Neural progenitor cell (in vitro differentiated cells): ENCODE data around the gene KDSR. TPM values are rescaled to one million over a fixed set of nuclear protein-coding genes. Genes with fewer than 3 reads are reported as not detected.
A peak's percentile ranks its signal among the peaks of the same experiment; 100 is the strongest.

ENCODE experiments used
- DNase-seq: peaks from one replicate; pipeline ENCODE4 v3.0.0-alpha.2; 2016; ENCODE audit warnings: low spot score
- H2AFZ ChIP-seq: fragments of 200-600 bp; sonication (generic); replicated peaks from 2 replicates; pipeline ENCODE4 v1.6.1; 2016; ENCODE audit warnings: antibody characterized with exemption
- H3F3A ChIP-seq: fragments of 200-600 bp; sonication (generic); 2 replicates; pipeline ENCODE4 v1.6.1; 2016; ENCODE audit warnings: antibody characterized with exemption, low read depth
- H3K27ac ChIP-seq: fragments of 200-600 bp; sonication (generic); 2 replicates; pipeline ENCODE4 v1.5.1; 2016; ENCODE audit warnings: mild to moderate bottlenecking
- H3K27me3 ChIP-seq: fragments of 200-600 bp; sonication (generic); 2 replicates; pipeline ENCODE4 v1.6.1; 2016; ENCODE audit warnings: mild to moderate bottlenecking, moderate library complexity
- H3K36me3 ChIP-seq: fragments of 200-600 bp; sonication (generic); 2 replicates; pipeline ENCODE4 v1.5.1; 2016
- H3K4me1 ChIP-seq: fragments of 200-600 bp; sonication (generic); 2 replicates; pipeline ENCODE4 v1.6.1; 2016; ENCODE audit warnings: mixed run types
- H3K4me2 ChIP-seq: fragments of 200-600 bp; sonication (generic); 2 replicates; pipeline ENCODE4 v1.6.1; 2016
- H3K4me3 ChIP-seq: fragments of 200-600 bp; sonication (generic); 2 replicates; pipeline ENCODE4 v1.5.1; 2016
- H3K79me2 ChIP-seq: fragments of 200-600 bp; sonication (generic); 2 replicates; pipeline ENCODE4 v1.6.1; 2016; ENCODE audit warnings: low read depth
- H3K9ac ChIP-seq: fragments of 200-600 bp; sonication (generic); 2 replicates; pipeline ENCODE4 v1.6.1; 2016
- H3K9me3 ChIP-seq: fragments of 200-600 bp; sonication (generic); 2 replicates; pipeline ENCODE4 v1.5.1; 2016; ENCODE audit warnings: low read depth
- H4K20me1 ChIP-seq: fragments of 200-600 bp; sonication (generic); 2 replicates; pipeline ENCODE4 v1.6.1; 2016; ENCODE audit warnings: low read depth
- H3K27ac Mint-ChIP-seq: 3 replicates; pipeline ENCODE4 v1.8.0; 2021; ENCODE audit warnings: mixed read lengths
- H3K27me3 Mint-ChIP-seq: 2 replicates; pipeline ENCODE4 v1.8.0; 2022; ENCODE audit warnings: low read depth, mild to moderate bottlenecking, inconsistent platforms, moderate library complexity, mixed read lengths; ENCODE audit not compliant: insufficient read depth
- H3K36me3 Mint-ChIP-seq: 3 replicates; pipeline ENCODE4 v1.8.0; 2021; ENCODE audit warnings: mixed read lengths
- H3K4me1 Mint-ChIP-seq: 3 replicates; pipeline ENCODE4 v1.8.0; 2021; ENCODE audit warnings: mixed read lengths
- H3K4me3 Mint-ChIP-seq: 3 replicates; pipeline ENCODE4 v1.8.0; 2021; ENCODE audit warnings: mild to moderate bottlenecking, moderate library complexity, mixed read lengths
- H3K9me3 Mint-ChIP-seq: 3 replicates; pipeline ENCODE4 v1.8.0; 2020; ENCODE audit warnings: mixed read lengths
- CTCF ChIP-seq: fragments of 200-600 bp; sonication (generic); IDR thresholded peaks from 2 replicates; pipeline ENCODE4 v1.5.1; 2017; ENCODE audit warnings: antibody characterized with exemption, mild to moderate bottlenecking
- EZH2 ChIP-seq: fragments of 200-600 bp; sonication (generic); IDR thresholded peaks from 2 replicates; pipeline ENCODE4 v1.6.1; 2017; ENCODE audit warnings: antibody characterized with exemption, mild to moderate bottlenecking, moderate library complexity
- EZH2phosphoT487 ChIP-seq: fragments of 200-600 bp; sonication (generic); IDR thresholded peaks from 2 replicates; pipeline ENCODE4 v1.6.1; 2017; ENCODE audit warnings: antibody characterized with exemption
- total RNA-seq: library from RNA; depleted of rRNA; stranded (reverse); fragments of >200 nt; gene quantifications from 2 replicates; pipeline ENCODE4 v1.2.3, GENCODE V29; 2015; ENCODE audit warnings: low replicate concordance

KDSR gene
- total RNA-seq, 1 donor from 2014 or later, result 20.6 TPM

- H3K9me3 Mint-ChIP-seq, result no peaks in the 10 kb centered on the region
- peaks cover 8% of the 10 kb centered on the region for H4K20me1 ChIP-seq
- H3K4me3 Mint-ChIP-seq, result peak overlapping the region; percentile 90
- H3K36me3 ChIP-seq, result no peaks in the 10 kb centered on the region
- no peak overlapping the region for H3K4me3 ChIP-seq
- H3F3A ChIP-seq, result peaks cover 30% of the 10 kb centered on the region
- no peak overlapping the region for H3K27ac ChIP-seq
- no peak overlapping the region for H2AFZ ChIP-seq
- H3K36me3 Mint-ChIP-seq, result peaks cover 9% of the 10 kb centered on the region
- H3K9me3 ChIP-seq, result no peaks in the 10 kb centered on the region
- H3K27me3 ChIP-seq, result peaks cover 62% of the 10 kb centered on the region
- H3K79me2 ChIP-seq, result no peaks in the 10 kb centered on the region
- no peak overlapping the region for H3K9ac ChIP-seq
- peaks cover 31% of the 10 kb centered on the region for H3K4me1 Mint-ChIP-seq
- TF ChIP-seq EZH2 (no peak), EZH2phosphoT487 (no peak), CTCF (no peak)
- H3K27me3 Mint-ChIP-seq, result peaks cover 13% of the 10 kb centered on the region
- H3K4me2 ChIP-seq, result peak overlapping the region; percentile 81
- H3K27ac Mint-ChIP-seq, result no peak overlapping the region
- DNase-seq, result no peak
- H3K4me1 ChIP-seq, result peaks cover 9% of the 10 kb centered on the region
Measured at GRCh38 chr18:63317556-63317946, 49.5 kb downstream of the KDSR start.

- peaks cover 10% of the 10 kb centered on the region for H3K27me3 Mint-ChIP-seq
- Histone ChIP-seq H3K27me3 (peaks cover 56% of the 10 kb centered on the region), H3K4me2 (no peak overlapping the region)
Measured at GRCh38 chr18:63316612-63317555, 50.1 kb downstream of the KDSR start.

GRCh38 chr18:63315876-63316275 is 51.1 kb downstream of the KDSR start:
- peaks cover 7% of the 10 kb centered on the region for H3K27me3 Mint-ChIP-seq
- H3K4me3 Mint-ChIP-seq, result no peak overlapping the region
- peaks cover 8% of the 10 kb centered on the region for H4K20me1 ChIP-seq
- TF ChIP-seq EZH2phosphoT487, result no peak
- TF ChIP-seq EZH2, result no peak
- TF ChIP-seq CTCF, result no peak
- H3F3A ChIP-seq, result peaks cover 13% of the 10 kb centered on the region
- no peak overlapping the region for H3K4me3 ChIP-seq
- no peak overlapping the region for H3K27ac Mint-ChIP-seq
- no peaks in the 10 kb centered on the region for H3K79me2 ChIP-seq
- H3K27ac ChIP-seq, result no peak overlapping the region
- DNase-seq, result no peak
- H3K36me3 ChIP-seq, result no peaks in the 10 kb centered on the region
- H2AFZ ChIP-seq, result no peak overlapping the region
- peaks cover 9% of the 10 kb centered on the region for H3K4me1 ChIP-seq
- peaks cover 46% of the 10 kb centered on the region for H3K27me3 ChIP-seq
- H3K9me3 Mint-ChIP-seq, result no peaks in the 10 kb centered on the region
- H3K4me1 Mint-ChIP-seq, result peaks cover 25% of the 10 kb centered on the region
- no peak overlapping the region for H3K4me2 ChIP-seq
- no peaks in the 10 kb centered on the region for H3K9me3 ChIP-seq
- H3K36me3 Mint-ChIP-seq, result peaks cover 12% of the 10 kb centered on the region
- H3K9ac ChIP-seq, result no peak overlapping the region

More at GRCh38 chr18:63316612-63317555, 50.1 kb downstream of the KDSR start:
- DNase-seq, result no peak
- Histone ChIP-seq H3K79me2 (no peaks in the 10 kb centered on the region), H3K36me3 (no peaks in the 10 kb centered on the region), H3F3A (peaks cover 24% of the 10 kb centered on the region), H3K4me3 (no peak overlapping the region), H3K9ac (no peak overlapping the region), H2AFZ (no peak overlapping the region), H3K9me3 (no peaks in the 10 kb centered on the region), H3K4me1 (peaks cover 9% of the 10 kb centered on the region), H4K20me1 (peaks cover 8% of the 10 kb centered on the region), H3K27ac (no peak overlapping the region)
- Mint-ChIP-seq H3K4me3 (peak overlapping the region; percentile 90), H3K36me3 (peaks cover 11% of the 10 kb centered on the region), H3K27ac (no peak overlapping the region), H3K4me1 (peaks cover 28% of the 10 kb centered on the region), H3K9me3 (no peaks in the 10 kb centered on the region)
- TF ChIP-seq EZH2 (no peak), CTCF (no peak), EZH2phosphoT487 (no peak)
